HG02852 (cell line): ENCODE measurements around the gene AIG1.
"Not testable (repeated sequence)": the region's sequence is repeated elsewhere in the genome, so short reads cannot be mapped to it uniquely, and the experiment has no call there.

Source experiments
- ATAC-seq: cut with Tn5 transposase; IDR thresholded peaks from one replicate; pipeline ENCODE4 v1.9.1; 2021; ENCODE audit warnings: mild to moderate bottlenecking, moderate library complexity; ENCODE audit not compliant: unreplicated experiment

The AIG1 gene

GRCh38 chr6:143160439-143161220 is 99.9 kb downstream of the AIG1 start:
- ATAC-seq: no peak

DNA sequence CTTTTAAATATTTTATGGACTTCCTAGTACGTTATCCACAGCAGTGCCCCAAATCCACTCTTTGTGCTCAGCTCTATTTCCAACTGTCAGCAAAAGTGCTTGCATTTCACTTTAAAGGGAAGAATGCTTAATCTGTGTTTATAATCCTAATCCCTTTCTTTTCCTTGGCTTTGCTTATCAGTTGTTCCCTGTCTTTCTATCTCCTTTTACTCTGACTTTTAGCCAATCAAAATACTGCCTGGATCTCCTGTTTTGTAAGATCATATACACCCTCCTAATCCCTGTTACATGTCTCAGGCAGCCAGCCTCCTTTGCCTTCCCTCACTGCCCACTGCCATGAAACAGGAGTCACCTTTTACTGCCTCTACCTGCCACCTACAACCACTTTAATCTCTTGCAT is 102.9 kb downstream of the AIG1 start:
- no peak for ATAC-seq

- no peak for ATAC-seq
These were observed 103.9 kb downstream of the AIG1 start for GRCh38 chr6:143164565-143165105.

DNA sequence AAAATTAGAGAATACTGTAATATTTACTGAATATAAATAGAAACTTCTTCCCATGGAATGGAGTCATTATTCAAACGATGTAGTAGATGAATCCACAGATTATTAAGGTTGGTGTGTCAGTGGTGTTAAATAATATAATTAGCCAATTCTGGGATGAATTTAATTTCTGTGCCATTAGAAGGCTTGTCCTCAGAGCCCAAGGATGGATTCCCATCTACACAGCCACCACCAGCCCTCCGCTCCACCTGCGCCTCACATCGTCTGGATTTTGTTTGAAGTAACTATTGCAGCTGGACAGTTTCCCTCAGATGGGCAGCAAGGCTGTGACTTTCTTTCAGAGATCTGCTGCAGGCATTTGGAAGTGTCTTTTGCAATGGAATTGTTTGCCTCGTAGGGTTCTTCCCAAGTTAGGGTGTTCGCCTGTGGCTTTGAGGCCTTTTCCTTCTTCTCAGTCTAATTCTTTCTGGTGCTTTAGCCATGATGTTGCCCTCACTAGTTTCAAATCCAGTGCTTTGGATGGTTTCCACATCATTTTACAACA is 104.7 kb downstream of the AIG1 start:
- ATAC-seq: no peak

GRCh38 chr6:143166247-143166695 is 105.6 kb downstream of the AIG1 start:
- no peak for ATAC-seq

- no peak for ATAC-seq
These were observed 106.5 kb downstream of the AIG1 start for GRCh38 chr6:143167224-143167623.

DNA sequence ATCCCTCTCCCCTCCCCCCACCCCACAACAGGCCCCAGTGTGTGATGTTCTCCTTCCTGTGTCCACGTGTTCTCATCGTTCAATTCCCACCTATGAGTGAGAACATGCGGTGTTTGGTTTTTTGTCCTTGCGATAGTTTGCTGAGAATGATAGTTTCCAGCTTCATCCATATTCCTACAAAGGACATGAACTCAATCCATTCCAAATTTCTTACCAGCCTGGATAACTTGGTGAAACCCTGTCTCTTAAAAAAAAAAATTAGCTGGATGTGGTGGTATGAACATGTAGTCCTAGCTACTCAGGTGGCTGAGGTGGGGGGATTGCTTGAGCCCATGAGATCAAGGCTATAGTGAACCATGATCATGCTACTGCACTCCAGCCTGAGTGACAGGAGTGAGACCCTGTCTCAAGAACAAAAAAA is 107.7 kb downstream of the AIG1 start:
- not testable (repeated sequence) for ATAC-seq

GRCh38 chr6:143169440-143169839 is 108.8 kb downstream of the AIG1 start:
- ATAC-seq: no peak

DNA sequence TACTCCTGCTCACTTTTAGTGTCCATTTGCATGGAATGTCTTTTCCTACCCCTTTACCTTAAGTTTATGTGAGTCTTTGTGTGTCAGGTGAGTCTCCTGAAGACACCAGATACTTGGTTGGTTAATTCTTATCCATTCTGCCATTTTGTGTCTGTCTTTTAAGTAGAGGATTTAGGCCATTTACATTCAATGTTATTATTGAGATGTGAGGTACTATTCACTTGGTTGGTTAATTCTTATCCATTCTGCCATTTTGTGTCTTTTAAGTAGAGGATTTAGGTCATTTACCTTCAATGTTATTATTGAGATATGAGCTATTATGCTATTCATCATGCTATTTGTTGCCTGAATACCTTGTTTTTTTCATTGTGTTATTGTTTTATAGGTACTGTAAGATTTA is 113.8 kb downstream of the AIG1 start:
- no peak for ATAC-seq

DNA sequence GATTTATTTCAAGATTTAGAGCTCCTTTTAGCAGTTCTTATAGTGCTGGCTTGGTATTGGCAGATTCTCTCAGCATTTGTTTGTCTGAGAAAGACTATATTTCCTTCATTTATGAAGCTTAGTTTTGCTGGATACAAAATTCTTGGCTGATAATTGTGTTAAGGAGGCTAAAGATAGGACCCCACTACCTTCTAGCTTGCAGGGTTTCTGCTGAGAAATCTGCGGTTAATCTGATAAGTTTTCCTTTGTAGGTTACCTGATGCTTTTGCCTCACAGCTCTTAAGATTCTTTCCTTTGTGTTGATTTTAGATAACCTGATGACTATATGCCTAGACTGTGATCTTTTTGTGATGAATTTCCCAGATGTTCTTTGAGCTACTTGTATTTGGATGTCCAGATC is 114.3 kb downstream of the AIG1 start:
- no peak for ATAC-seq

DNA sequence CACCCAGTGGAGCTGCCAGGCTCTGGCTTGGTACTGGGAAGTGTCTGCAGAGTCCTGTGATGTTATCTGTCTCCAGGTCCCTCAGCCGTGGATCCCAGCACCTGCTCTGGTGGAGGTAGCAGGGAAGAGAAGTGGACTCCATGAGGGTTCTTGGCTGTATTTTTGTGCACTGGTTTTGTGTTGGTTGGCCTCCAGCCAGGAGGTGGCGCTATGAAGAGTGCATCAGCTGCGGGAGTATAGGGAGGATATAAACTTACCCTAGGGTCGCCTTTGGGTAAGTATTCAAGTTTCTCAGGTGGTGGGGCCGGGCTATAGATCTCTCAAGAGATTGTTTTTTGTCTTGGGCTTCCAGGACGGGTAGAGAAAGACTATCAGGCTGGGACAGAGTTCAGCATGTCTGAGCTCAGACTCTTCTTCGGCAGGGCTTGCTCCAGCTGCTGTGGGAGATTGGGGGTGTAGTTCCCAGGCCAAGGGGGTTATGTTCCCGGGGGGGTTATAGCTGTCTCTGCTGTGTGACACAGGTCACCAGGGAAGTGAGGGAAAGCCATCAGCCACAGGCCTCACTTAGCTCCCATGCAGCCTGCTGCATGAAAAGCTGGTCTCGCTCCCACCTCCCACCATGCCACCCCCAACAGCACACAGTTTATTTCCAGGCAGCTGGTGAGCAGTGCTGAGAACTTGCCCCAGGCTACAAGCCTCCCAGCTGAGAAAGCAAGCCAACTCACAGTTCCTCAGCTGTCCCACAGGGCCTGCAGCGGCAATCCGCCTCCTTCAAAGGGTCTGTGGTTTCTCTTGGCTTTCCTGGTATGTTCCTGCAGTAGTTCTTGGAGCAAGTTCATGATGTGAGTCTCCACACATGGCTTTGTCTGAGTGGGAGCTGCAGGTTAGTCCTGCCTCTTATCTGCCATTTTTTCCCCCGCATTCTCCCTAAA is 115.7 kb downstream of the AIG1 start:
- no peak for ATAC-seq

DNA sequence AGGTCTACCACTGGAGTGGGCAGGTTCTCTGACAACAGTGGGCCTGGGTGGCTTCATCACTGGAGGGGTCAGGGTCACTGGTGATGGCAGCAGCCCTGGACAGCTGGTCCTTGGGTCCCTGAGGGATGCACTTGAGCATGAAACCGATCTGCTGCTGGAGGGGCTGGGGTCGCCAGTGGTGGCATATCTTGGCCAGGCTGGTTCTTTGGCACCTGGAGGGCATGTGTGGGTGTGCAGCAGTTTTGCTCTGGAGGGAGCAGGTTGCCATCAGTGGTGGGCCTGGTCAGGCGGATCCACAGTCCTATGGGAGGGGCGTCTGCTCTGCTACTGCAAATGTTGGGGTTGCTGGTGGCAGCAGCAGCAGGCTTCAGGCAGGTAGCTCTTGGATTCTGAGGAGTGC is 117.0 kb downstream of the AIG1 start:
- ATAC-seq: no peak

GRCh38 chr6:143179096-143179495 is 118.4 kb downstream of the AIG1 start:
- ATAC-seq: no peak

GRCh38 chr6:143179901-143180612 is 119.4 kb downstream of the AIG1 start:
- ATAC-seq: no peak

GRCh38 chr6:143180826-143181225 is 120.1 kb downstream of the AIG1 start:
- ATAC-seq: no peak

DNA sequence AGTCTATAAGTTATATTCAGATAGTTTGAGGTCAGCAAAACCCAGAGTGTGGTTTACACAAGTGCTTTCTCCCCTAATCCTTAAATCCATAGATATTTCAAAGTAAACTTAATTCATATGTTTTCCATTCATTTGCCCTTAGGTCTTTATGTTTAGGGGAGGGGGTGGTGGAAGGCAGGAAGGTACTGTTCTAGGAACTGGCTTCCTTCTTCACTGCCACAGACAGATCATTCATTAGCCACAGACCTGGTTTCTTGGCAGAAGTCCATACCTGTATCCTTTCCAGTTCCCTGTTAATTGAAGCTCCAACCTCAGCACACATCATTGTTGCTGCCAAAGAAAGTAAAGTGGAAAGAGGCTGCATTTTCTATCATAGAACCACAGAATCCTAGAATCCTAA is 123.0 kb downstream of the AIG1 start:
- no peak for ATAC-seq

GRCh38 chr6:143185288-143185687 is 124.6 kb downstream of the AIG1 start:
- no peak for ATAC-seq

GRCh38 chr6:143187238-143187923 is 126.7 kb downstream of the AIG1 start:
- ATAC-seq: no peak

- no peak for ATAC-seq
These were observed 127.6 kb downstream of the AIG1 start for GRCh38 chr6:143188292-143188691.

DNA sequence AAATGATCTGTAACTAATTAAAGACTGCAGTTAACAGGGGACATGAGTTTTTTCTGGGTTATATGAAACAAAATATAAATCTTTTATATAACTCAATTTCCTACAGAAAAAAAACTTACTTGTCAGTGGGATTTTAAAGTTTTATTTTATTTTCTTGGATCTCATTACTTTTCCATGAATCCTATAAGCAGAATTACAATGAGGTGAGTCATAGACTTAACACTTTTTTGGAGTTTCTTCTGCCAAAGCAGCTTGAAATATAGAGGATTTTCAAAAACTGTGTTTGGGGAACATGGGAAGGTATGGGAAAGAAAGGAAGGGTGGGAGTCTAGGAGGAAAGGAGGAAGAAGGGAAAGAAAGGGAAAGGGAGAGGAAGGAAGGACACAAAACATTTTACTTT is 130.7 kb downstream of the AIG1 start:
- ATAC-seq: no peak
